ENCODE measurements around the gene GMPR2. TPM values are rescaled to one million over a fixed set of nuclear protein-coding genes. Genes with fewer than 3 reads are reported as not detected.

The GMPR2 gene
- total and polyA plus RNA-seq, 2 of the 13 experiments (the other 11 are each of a cell fraction or from before 2014, with no cell fraction given), result 210 to 273 TPM

GRCh38 chr14:24212924-24213865 lies 19.5 kb upstream of the GMPR2 start, which contains the start of gene CHMP4A (continued):
- TF ChIP-seq HMGXB4 (CRISPR knock-in tag; IDR thresholded peaks at IDR 0.05; ENCODE audit: borderline replicate concordance in 1 of 2, low read depth in 1 of 2), result peak; percentile 96 to 98; a peak in 3 of 4 replicates
- TF ChIP-seq USF2 (IDR thresholded peaks at IDR 0.05; ENCODE audit: low read depth, low read length), result peak; percentile 99
- TF ChIP-seq USF2 (CRISPR knock-in tag; IDR thresholded peaks at IDR 0.05; ENCODE audit: borderline replicate concordance), result peak; percentile 100
- TF ChIP-seq TGIF2 (CRISPR knock-in tag; IDR thresholded peaks at IDR 0.05), result peak; percentile 47
- TF ChIP-seq CSRNP2 (CRISPR knock-in tag; conservative IDR thresholded peaks at IDR 0.05; ENCODE audit: low read depth), result no peak
- TF ChIP-seq ZNF460 (CRISPR knock-in tag; IDR thresholded peaks at IDR 0.05; ENCODE audit: borderline replicate concordance), result no peak
- peak; percentile 15; the same call in 1 of the 2 replicates for TF ChIP-seq TCF7 (IDR thresholded peaks at IDR 0.05; ENCODE audit: low read depth)
- TF ChIP-seq KMT2B (CRISPR knock-in tag; IDR thresholded peaks at IDR 0.05), result peak; percentile 92; the same call in 1 of the 2 replicates
- peak; percentile 95 for TF ChIP-seq ISL2 (CRISPR knock-in tag; IDR thresholded peaks at IDR 0.05)
- peak; percentile 99; the same call in 1 of the 2 replicates for TF ChIP-seq BRCA1 (CRISPR knock-in tag; IDR thresholded peaks at IDR 0.05)
- TF ChIP-seq ZNF432 (CRISPR knock-in tag; IDR thresholded peaks at IDR 0.05; ENCODE audit: borderline replicate concordance), result no peak
- TF ChIP-seq MATR3 (CRISPR knock-in tag; IDR thresholded peaks at IDR 0.05), result no peak
- peak; percentile 95 for TF ChIP-seq REPIN1 (CRISPR knock-in tag; IDR thresholded peaks at IDR 0.05; ENCODE audit: borderline replicate concordance, low read depth)
- TF ChIP-seq SMARCC2 (IDR thresholded peaks at IDR 0.05), result no peak
- 0 out of 2 replicates have a peak, but pooled peaks have one; percentile 97 for TF ChIP-seq ZNF260 (CRISPR knock-in tag; IDR thresholded peaks at IDR 0.05; ENCODE audit: borderline replicate concordance, low read depth)
- peak; percentile 98 for TF ChIP-seq ZNF772 (CRISPR knock-in tag; IDR thresholded peaks at IDR 0.05)
- no peak for TF ChIP-seq ZNF674 (CRISPR knock-in tag; IDR thresholded peaks at IDR 0.05; ENCODE audit: low read depth)
- TF ChIP-seq HOXA7 (CRISPR knock-in tag; IDR thresholded peaks at IDR 0.05), result no peak
- TF ChIP-seq SMARCE1 (IDR thresholded peaks at IDR 0.05; ENCODE audit: borderline replicate concordance), result no peak
- peak; percentile 48; the same call in 1 of the 2 replicates for TF ChIP-seq ZNF512 (CRISPR knock-in tag; IDR thresholded peaks at IDR 0.05)
